Measurements from ENCODE around the gene GSTM1.

Gene GSTM1

DNA sequence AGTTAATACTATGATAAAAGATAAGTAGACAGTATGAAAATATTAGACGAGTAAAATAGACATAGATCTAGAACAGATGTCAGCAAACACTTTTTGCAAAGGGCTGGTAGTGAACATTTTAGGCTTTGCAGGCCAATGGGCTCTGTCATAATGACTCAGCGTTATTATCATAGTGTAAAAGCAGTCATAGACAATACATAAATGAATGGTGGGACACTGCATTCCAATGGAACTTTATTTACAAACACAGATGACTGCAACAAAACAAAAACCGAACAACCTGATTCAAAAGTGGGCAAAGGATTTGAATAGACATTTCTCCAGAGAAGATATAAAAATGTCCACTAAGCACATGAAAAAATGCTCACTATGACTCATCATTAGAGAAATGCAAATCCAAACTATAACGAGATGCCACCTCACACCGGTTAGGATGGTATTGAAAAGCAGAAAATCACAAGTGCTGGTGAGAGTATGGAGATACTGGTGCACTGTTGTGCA, 31.8 kb downstream of the GSTM1 start:
- no peak for DNase-seq (ENCODE audit: low read depth, low spot score)
- no peak overlapping the region for H3K4me3 ChIP-seq (ENCODE audit: low read depth, low read length)
- CTCF ChIA-PET, result interaction anchor here (2.4 kb wide), 1 partner anchor 52 kb away, joined by 9 read pairs; no protein-coding TSS in a partner anchor
- POLR2A ChIA-PET, result interaction anchor here (1.5 kb wide), 1 partner anchor 171 kb away, joined by 3 read pairs; the partner anchor contains the start of gene GNAI3
- TF ChIP-seq, protein P1, sequence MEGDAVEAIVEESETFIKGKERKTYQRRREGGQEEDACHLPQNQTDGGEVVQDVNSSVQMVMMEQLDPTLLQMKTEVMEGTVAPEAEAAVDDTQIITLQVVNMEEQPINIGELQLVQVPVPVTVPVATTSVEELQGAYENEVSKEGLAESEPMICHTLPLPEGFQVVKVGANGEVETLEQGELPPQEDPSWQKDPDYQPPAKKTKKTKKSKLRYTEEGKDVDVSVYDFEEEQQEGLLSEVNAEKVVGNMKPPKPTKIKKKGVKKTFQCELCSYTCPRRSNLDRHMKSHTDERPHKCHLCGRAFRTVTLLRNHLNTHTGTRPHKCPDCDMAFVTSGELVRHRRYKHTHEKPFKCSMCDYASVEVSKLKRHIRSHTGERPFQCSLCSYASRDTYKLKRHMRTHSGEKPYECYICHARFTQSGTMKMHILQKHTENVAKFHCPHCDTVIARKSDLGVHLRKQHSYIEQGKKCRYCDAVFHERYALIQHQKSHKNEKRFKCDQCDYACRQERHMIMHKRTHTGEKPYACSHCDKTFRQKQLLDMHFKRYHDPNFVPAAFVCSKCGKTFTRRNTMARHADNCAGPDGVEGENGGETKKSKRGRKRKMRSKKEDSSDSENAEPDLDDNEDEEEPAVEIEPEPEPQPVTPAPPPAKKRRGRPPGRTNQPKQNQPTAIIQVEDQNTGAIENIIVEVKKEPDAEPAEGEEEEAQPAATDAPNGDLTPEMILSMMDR (IDR thresholded peaks at IDR 0.05; ENCODE audit: insufficient read depth, low read length, missing control alignments), result no peak

DNA sequence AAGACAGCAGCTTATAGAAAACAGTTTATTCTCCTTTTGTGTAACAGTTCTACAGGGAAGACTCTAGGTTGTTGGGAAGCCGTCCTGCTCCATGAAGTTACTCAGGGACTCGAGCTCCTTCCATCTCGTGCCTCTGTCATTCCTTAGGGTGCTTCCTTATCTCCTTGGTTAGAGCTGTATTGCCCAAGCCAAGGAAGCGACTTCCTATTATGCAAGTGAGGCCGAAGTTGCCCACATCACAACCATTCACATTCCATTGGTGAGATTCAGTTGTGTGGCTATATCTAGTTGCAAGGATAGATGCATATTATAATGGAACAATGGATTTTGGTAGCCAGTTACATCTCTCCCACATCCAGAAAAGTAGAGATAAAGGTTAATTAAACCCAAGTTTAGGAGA, 33.4 kb downstream of the GSTM1 start:
- TF ChIP-seq, protein P1 (IDR thresholded peaks at IDR 0.05; ENCODE audit: insufficient read depth, low read length, missing control alignments), result no peak
- ChIA-PET POLR2A (interaction anchor here (1.0 kb wide), 1 partner anchor 53 kb away, joined by 3 read pairs; the partner anchor contains the start of gene GSTM2), CTCF (interaction anchor here (1.1 to 2.4 kb wide), 6 partner anchors 51 to 189 kb away, joined by 3 to 11 read pairs (median 4); partner anchors contain the start of gene GSTM2)
- DNase-seq (ENCODE audit: low read depth, low spot score), result no peak
- no peak overlapping the region for H3K4me3 ChIP-seq (ENCODE audit: low read depth, low read length)

DNA sequence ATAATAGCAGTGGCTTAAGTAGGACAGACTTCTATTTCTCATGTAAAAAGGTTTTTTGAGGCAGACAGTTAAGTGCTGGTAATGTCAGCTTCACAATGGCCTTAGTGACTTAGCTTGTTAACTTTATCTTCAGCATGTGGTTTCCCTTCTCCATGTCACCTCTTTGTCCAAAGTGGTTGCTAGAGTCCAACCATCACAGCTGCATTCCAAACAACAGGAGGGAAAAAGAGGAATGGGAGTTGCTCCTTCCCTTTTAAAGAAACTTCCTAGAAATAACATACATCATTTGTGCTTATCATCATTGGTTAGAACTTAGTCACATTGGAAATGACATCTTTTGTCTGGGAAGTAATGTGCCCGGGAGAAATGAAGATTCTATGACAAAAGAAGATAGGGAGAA, 34.4 kb downstream of the GSTM1 start:
- DNase-seq (ENCODE audit: low read depth, low spot score), result no peak
- TF ChIP-seq, protein P1 (IDR thresholded peaks at IDR 0.05; ENCODE audit: insufficient read depth, low read length, missing control alignments), result no peak
- no peak overlapping the region for H3K4me3 ChIP-seq (ENCODE audit: low read depth, low read length)
- CTCF ChIA-PET, result interaction anchor here (2.3 to 2.4 kb wide), 2 partner anchors 50 to 82 kb away, joined by 9 to 11 read pairs; no protein-coding TSS in a partner anchor
- POLR2A ChIA-PET, result no interaction called here

DNA sequence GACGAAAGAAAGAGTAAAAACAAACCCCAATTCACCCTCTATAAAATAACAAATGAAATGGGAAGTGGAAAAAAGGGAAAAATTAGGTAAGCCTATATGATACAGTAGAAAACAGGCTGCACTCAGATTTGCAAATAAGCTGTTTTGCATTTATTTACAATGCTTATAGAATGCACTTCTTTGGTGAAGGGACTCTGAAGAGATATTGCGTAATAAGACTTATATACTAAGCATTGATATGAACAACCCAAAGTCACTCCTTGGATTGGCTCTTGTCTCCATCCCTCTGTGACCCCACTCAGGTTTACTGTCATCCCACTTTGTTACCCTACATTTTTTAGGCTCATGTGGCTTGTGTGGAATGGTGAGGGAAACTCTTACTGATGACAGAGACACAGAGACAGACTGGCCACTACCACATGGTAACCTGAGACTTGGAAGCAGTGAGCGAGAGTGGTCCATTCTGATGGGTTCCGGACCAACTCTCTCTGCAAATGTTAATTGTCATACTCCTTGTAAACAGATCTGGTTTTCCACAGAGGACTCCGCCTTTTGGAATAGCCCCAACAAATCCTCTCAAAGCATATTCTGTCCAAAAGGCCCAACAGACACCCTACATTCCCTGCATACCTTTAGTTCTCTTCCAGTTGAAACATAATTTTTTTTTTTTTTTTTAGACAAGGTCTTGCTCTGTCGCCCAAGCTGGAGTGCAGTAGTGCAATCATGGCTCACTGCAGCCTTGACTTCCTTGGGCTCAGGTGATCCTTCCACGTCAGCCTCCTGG, 35.5 kb downstream of the GSTM1 start:
- TF ChIP-seq, protein P1 (IDR thresholded peaks at IDR 0.05; ENCODE audit: insufficient read depth, low read length, missing control alignments), result no peak
- DNase-seq (ENCODE audit: low read depth, low spot score), result no peak
- ChIA-PET POLR2A (no interaction called here), CTCF (no interaction called here)
- H3K4me3 ChIP-seq (ENCODE audit: low read depth, low read length), result no peak overlapping the region

DNA sequence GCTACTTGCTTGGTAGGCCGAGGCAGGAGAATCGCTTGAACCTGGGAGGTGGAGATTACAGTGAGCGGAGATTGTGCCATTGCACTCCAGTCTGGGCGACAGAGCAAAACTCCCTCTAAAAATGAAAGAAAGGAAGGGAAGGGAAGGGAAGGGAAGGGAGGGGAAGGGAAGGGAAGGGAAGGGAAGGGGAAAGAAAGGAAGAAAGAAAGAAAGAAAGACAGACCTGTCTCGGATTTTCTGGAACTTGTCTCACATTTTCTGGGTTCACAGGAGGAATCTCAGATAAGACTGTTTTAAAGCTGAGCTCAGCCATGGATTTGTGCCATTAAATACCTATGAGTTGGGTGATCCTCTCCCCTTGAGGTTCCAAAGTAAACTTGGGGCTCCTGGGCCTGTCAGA, 37.3 kb downstream of the GSTM1 start:
- POLR2A ChIA-PET, result no interaction called here

DNA sequence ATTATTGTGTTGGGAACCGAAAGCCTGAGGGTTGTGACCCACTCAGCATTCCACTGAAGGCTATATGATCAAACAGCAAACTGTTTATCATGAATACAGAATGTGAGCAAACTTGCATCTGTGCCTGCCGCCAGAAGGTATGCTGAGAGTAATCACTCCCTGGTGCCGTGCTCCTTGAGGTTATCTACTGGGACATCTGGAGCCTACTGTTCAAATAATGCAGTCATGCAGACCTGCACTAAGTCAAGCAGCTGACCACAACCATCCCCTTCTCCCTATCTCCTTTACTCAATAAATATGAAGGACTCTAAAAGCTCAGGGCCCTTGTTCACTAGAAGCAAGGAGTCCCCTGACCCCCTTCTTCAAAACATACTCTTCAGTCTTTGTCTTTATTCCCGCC, 37.9 kb downstream of the GSTM1 start:
- TF ChIP-seq, protein P1 (IDR thresholded peaks at IDR 0.05; ENCODE audit: insufficient read depth, low read length, missing control alignments), result no peak
- ChIA-PET CTCF (interaction anchor here (1.5 kb wide), 1 partner anchor 85 kb away, joined by 4 read pairs; no protein-coding TSS in a partner anchor), POLR2A (no interaction called here)
- no peak for DNase-seq (ENCODE audit: low read depth, low spot score)
- H3K4me3 ChIP-seq (ENCODE audit: low read depth, low read length), result no peak overlapping the region

More for the DNA sequence above, 37.3 kb downstream of the GSTM1 start:
- no peak overlapping the region for H3K4me3 ChIP-seq (ENCODE audit: low read depth, low read length)
- CTCF ChIA-PET, result interaction anchor here (1.5 kb wide), 1 partner anchor 85 kb away, joined by 4 read pairs; no protein-coding TSS in a partner anchor
- TF ChIP-seq, protein P1 (IDR thresholded peaks at IDR 0.05; ENCODE audit: insufficient read depth, low read length, missing control alignments), result no peak
- DNase-seq (ENCODE audit: low read depth, low spot score), result no peak
